Ureter (tissue), 1 donor: ENCODE measurements around the gene HOXA10. TPM values are rescaled to one million over a fixed set of nuclear protein-coding genes. Genes with fewer than 3 reads are reported as not detected.

Experiments
- DNase-seq: peaks from one replicate; pipeline ENCODE4 v3.0.0-alpha.2; 2020; ENCODE audit warnings: low spot score
- total RNA-seq: library from RNA; stranded (reverse); gene quantifications from one replicate; pipeline ENCODE4 v1.2.4, GENCODE V29; 2023
- donor health status: DM: yes; HTN: yes; CAD: no.

The HOXA10 gene
- total RNA-seq, 1 donor from 2014 or later = 15.3 TPM

GRCh38 chr7:27191833-27192545 is 17.9 kb upstream of the HOXA10 start:
- DNase-seq = peak; percentile 83

GRCh38 chr7:27191161-27191731 is 17.1 kb upstream of the HOXA10 start:
- DNase-seq = peak; percentile 48

GRCh38 chr7:27189997-27190748 is 16.1 kb upstream of the HOXA10 start:
- DNase-seq = peak; percentile 44

GRCh38 chr7:27189295-27189996 is 15.3 kb upstream of the HOXA10 start:
- peak; percentile 61 for DNase-seq

- DNase-seq = peak; percentile 58
Observed at GRCh38 chr7:27188386-27189294, 14.5 kb upstream of the HOXA10 start.

GRCh38 chr7:27187475-27188385 is 13.6 kb upstream of the HOXA10 start:
- peak; percentile 42 for DNase-seq

- no peak for DNase-seq
Observed at GRCh38 chr7:27186668-27187474, 12.8 kb upstream of the HOXA10 start.

GRCh38 chr7:27185854-27186667 is 11.9 kb upstream of the HOXA10 start:
- DNase-seq = peak; percentile 48

- peak; percentile 84 for DNase-seq
Observed at GRCh38 chr7:27185013-27185853, 11.1 kb upstream of the HOXA10 start, which contains the start of gene HOXA11. Gene HOXA11 (minus strand): TSS chr7:27185232. CDS start chr7:27185144, 88 bp downstream.

- peak; percentile 49 for DNase-seq
Observed at GRCh38 chr7:27184337-27185012, 10.4 kb upstream of the HOXA10 start.

- DNase-seq = no peak
Observed at GRCh38 chr7:27183682-27184336, 9.7 kb upstream of the HOXA10 start.

GRCh38 chr7:27182861-27183681 is 9.0 kb upstream of the HOXA10 start:
- peak; percentile 41 for DNase-seq

- DNase-seq = peak; percentile 43
Observed at GRCh38 chr7:27182285-27182841, 8.2 kb upstream of the HOXA10 start.

GRCh38 chr7:27181795-27182275 is 7.7 kb upstream of the HOXA10 start:
- peak; percentile 39 for DNase-seq
